ENCODE measurements around the gene HIVEP1.

DNA sequence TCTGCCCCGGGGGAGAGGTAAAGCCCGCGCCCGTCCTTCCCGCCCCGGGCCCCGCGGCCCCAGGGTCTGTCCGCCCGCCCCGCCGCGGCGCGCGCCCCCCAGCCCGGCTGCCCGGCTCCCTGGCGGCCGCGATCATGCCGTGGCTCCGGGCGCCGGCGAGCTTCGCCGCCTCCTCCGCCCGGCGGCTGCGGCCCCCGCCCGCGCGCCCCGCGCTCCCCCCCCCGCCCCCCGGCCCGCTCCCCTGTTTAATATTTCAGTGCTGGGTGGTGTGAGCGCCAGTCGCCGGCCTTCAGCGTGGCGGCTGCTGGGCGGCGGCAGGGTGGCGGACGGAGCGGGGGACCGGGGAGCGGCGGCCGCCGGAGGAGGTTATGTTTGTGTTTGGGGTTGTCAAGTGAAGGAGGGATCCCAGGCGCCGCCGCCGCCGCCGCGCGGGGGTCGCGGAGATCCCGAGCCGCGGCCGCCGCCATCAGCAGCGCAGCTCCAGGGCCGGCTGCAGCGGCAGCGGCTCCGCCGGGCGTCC lies at the start of gene HIVEP1:
- TF ChIP-seq YY1 (IDR thresholded peaks at IDR 0.05; ENCODE audit: insufficient read depth, insufficient read length) (no peak), SUZ12 (IDR thresholded peaks at IDR 0.05; ENCODE audit: extremely low read depth, insufficient read depth, insufficient read length) (no peak)
